H1 (cell line): ENCODE results near the gene MINDY1. TPM values are rescaled to one million over a fixed set of nuclear protein-coding genes. Genes with fewer than 3 reads are reported as not detected.

Source experiments
- CTCF ChIA-PET: fragments of 300-600 bp; sonication (Branson Sonifier 250); formaldehyde crosslinking; loops from one replicate; lab custom pipeline; 2021; ENCODE audit not compliant: partially characterized antibody; lab: Charles Lee
- POLR2A ChIA-PET: fragments of 300-600 bp; sonication (Branson Sonifier 250); formaldehyde crosslinking; loops from one replicate; lab custom pipeline; 2021; ENCODE audit warnings: inconsistent platforms; ENCODE audit not compliant: partially characterized antibody; lab: Charles Lee
- DNase-seq, 2 experiments: peaks; one replicate each; pipeline versions ENCODE4 v3.0.0 to v3.0.0-alpha.2; 2010 to 2022; ENCODE audit warnings: low spot score in 2 of 2, low read depth in 1 of 2, mixed read lengths in 1 of 2
- FAIRE-seq: peaks from 2 replicates; lab custom pipeline; 2011; peaks lifted over from hg19 to GRCh38; lab: Jason Lieb, UNC
- H2AFZ ChIP-seq: 2 replicates; pipeline ENCODE4 v1.8.1; 2012; ENCODE audit warnings: low read length, inconsistent platforms
- H2AK5ac ChIP-seq: 2 replicates; pipeline ENCODE4 v1.6.1; 2013; ENCODE audit warnings: low read depth, low read length
- H2BK120ac ChIP-seq: replicated peaks from 2 replicates; pipeline ENCODE3; 2013; ENCODE audit warnings: low read depth, low read length, inconsistent platforms
- H2BK12ac ChIP-seq: 2 replicates; pipeline ENCODE4 v1.6.1; 2013; ENCODE audit warnings: low read depth, low read length
- H2BK15ac ChIP-seq: 2 replicates; pipeline ENCODE4 v1.6.1; 2013; ENCODE audit warnings: low read length
- H2BK20ac ChIP-seq: 2 replicates; pipeline ENCODE4 v1.6.1; 2013; ENCODE audit warnings: low read length
- H2BK5ac ChIP-seq: 2 replicates; pipeline ENCODE4 v1.6.1; 2013; ENCODE audit warnings: low read depth, low read length
- H3K14ac ChIP-seq: 2 replicates; pipeline ENCODE4 v1.6.1; 2013; ENCODE audit warnings: inconsistent platforms; ENCODE audit not compliant: insufficient read length
- H3K18ac ChIP-seq: 2 replicates; pipeline ENCODE4 v1.6.1; 2013; ENCODE audit warnings: low read length; ENCODE audit errors: extremely low read depth
- H3K23ac ChIP-seq: 2 replicates; pipeline ENCODE4 v1.6.1; 2013; ENCODE audit warnings: inconsistent platforms; ENCODE audit not compliant: insufficient read length
- H3K23me2 ChIP-seq: 2 replicates; pipeline ENCODE4 v1.6.1; 2013; ENCODE audit warnings: low read depth, low read length
- H3K27ac ChIP-seq: 2 replicates; pipeline ENCODE4 v1.6.1; 2011; ENCODE audit warnings: low read depth, low read length, inconsistent platforms
- H3K27me3 ChIP-seq, 4 experiments: replicated peaks in 1 of 4; 1 replicate in 1 of 4; 2 replicates in 3 of 4; pipeline versions ENCODE4 v1.6.1 to v1.8.1; 2011 to 2013; ENCODE audit warnings: low read length in 3 of 4, mild to moderate bottlenecking in 3 of 4, inconsistent platforms in 2 of 4, mixed read lengths in 2 of 4, moderate library complexity in 1 of 4; ENCODE audit not compliant: control insufficient read depth in 3 of 4, insufficient read depth in 3 of 4; ENCODE audit errors: extremely low read depth in 1 of 4
- H3K36me3 ChIP-seq, 4 experiments: 2 replicates each; pipeline versions ENCODE4 v1.6.1 to v1.8.1; 2011 to 2013; ENCODE audit warnings: mild to moderate bottlenecking in 4 of 4, low read length in 3 of 4, moderate library complexity in 2 of 4, control low read depth in 1 of 4, inconsistent platforms in 1 of 4; ENCODE audit not compliant: insufficient read depth in 4 of 4, control insufficient read depth in 2 of 4
- H3K4ac ChIP-seq: replicated peaks from 2 replicates; pipeline ENCODE3; 2013; ENCODE audit warnings: low read length, low read depth, mixed read lengths, inconsistent platforms; ENCODE audit not compliant: insufficient read length
- H3K4me1 ChIP-seq, 4 experiments: replicated peaks in 1 of 4; 1 replicate in 1 of 4; 2 replicates in 3 of 4; pipeline versions ENCODE4 v1.6.1 to v1.8.1; 2011 to 2013; ENCODE audit warnings: low read length in 3 of 4, inconsistent platforms in 2 of 4, mixed read lengths in 1 of 4; ENCODE audit not compliant: insufficient read depth in 4 of 4, control insufficient read depth in 3 of 4
- H3K4me2 ChIP-seq, 2 experiments: 2 replicates each; pipeline versions ENCODE4 v1.6.1 to v1.8.1; 2011 to 2013; ENCODE audit warnings: low read depth in 2 of 2, low read length in 2 of 2, control low read depth in 1 of 2, inconsistent platforms in 1 of 2, mild to moderate bottlenecking in 1 of 2; ENCODE audit not compliant: insufficient read depth in 1 of 2
- H3K4me3 ChIP-seq, 4 experiments: fragments of 200-600, 300-600 bp in 1 of 4; sonication (generic), shearing (Covaris generic), sonication (Bioruptor Twin) in 1 of 4; 2 replicates each; pipeline versions ENCODE4 v1.5.1 to v1.8.1; 2011 to 2016; ENCODE audit warnings: low read length in 4 of 4, low read depth in 3 of 4, control low read depth in 2 of 4, inconsistent platforms in 2 of 4, mild to moderate bottlenecking in 2 of 4, mixed read lengths in 1 of 4, moderate library complexity in 1 of 4; ENCODE audit not compliant: insufficient read depth in 2 of 4; ENCODE audit errors: extremely low read depth in 1 of 4
- H3K56ac ChIP-seq: replicated peaks from 2 replicates; pipeline ENCODE3; 2013; ENCODE audit warnings: low read depth, mild to moderate bottlenecking, mixed read lengths, low read length, inconsistent platforms; ENCODE audit not compliant: insufficient read length
- H3K79me1 ChIP-seq: 2 replicates; pipeline ENCODE4 v1.6.1; 2013; ENCODE audit warnings: low read depth, low read length, control low read depth
- H3K79me2 ChIP-seq, 2 experiments: 2 replicates each; pipeline versions ENCODE4 v1.6.1 to v1.8.1; 2012 to 2013; ENCODE audit warnings: low read length in 2 of 2, mild to moderate bottlenecking in 2 of 2, inconsistent platforms in 1 of 2; ENCODE audit not compliant: insufficient read depth in 2 of 2, control insufficient read depth in 1 of 2
- H3K9ac ChIP-seq, 4 experiments: replicated peaks in 1 of 4; 1 replicate in 1 of 4; 2 replicates in 3 of 4; pipeline versions ENCODE4 v1.6.1 to v1.8.1; 2011 to 2013; ENCODE audit warnings: low read depth in 3 of 4, low read length in 3 of 4, control low read depth in 2 of 4, mild to moderate bottlenecking in 2 of 4, moderate library complexity in 2 of 4, inconsistent platforms in 1 of 4; ENCODE audit errors: extremely low read depth in 1 of 4
- H3K9me3 ChIP-seq, 2 experiments: 2 replicates each; pipeline versions ENCODE4 v1.6.1 to v1.8.1; 2012 to 2013; ENCODE audit warnings: mild to moderate bottlenecking in 2 of 2, moderate library complexity in 2 of 2, control low read depth in 1 of 2, inconsistent platforms in 1 of 2, low read depth in 1 of 2, low read length in 1 of 2, mixed read lengths in 1 of 2; ENCODE audit not compliant: insufficient read depth in 2 of 2
- H4K20me1 ChIP-seq, 2 experiments: replicated peaks in 1 of 2; 2 replicates each; pipeline versions ENCODE3 to v1.8.1; 2011 to 2013; ENCODE audit warnings: inconsistent platforms in 2 of 2, low read length in 2 of 2, mild to moderate bottlenecking in 1 of 2; ENCODE audit not compliant: insufficient read depth in 2 of 2, control insufficient read depth in 1 of 2
- H4K5ac ChIP-seq: 2 replicates; pipeline ENCODE4 v1.6.1; 2013; ENCODE audit warnings: low read length, low read depth, mixed read lengths, inconsistent platforms; ENCODE audit not compliant: insufficient read length
- H4K8ac ChIP-seq: 2 replicates; pipeline ENCODE4 v1.8.0; 2013; ENCODE audit warnings: mild to moderate bottlenecking, moderate library complexity, low read length, inconsistent platforms; ENCODE audit not compliant: insufficient read depth; ENCODE audit errors: extremely low read depth
- H4K91ac ChIP-seq: replicated peaks from 2 replicates; pipeline ENCODE3; 2013; ENCODE audit warnings: low read length, mixed read lengths, inconsistent platforms; ENCODE audit not compliant: insufficient read length
- ATF3 ChIP-seq: IDR thresholded peaks from 2 replicates; pipeline ENCODE4 v1.6.1; 2011; ENCODE audit warnings: low read depth, mild to moderate bottlenecking, low read length; ENCODE audit not compliant: insufficient read depth
- CEBPB ChIP-seq: IDR thresholded peaks from 2 replicates; pipeline ENCODE4 v1.6.1; 2012; ENCODE audit warnings: low read depth, low read length
- NRF1 ChIP-seq: IDR thresholded peaks from 2 replicates; pipeline ENCODE4 v1.6.1; 2011; ENCODE audit warnings: mild to moderate bottlenecking, low read depth, low read length, improper control_type of control experiment
- POLR2AphosphoS5 ChIP-seq: IDR thresholded peaks from 2 replicates; pipeline ENCODE4 v1.6.1; 2011; ENCODE audit warnings: low read depth, low read length
- SIN3A ChIP-seq, 2 experiments: IDR thresholded peaks in 1 of 2; conservative IDR thresholded peaks in 1 of 2; 2 replicates each; pipeline ENCODE4 v1.6.1; 2011 to 2012; ENCODE audit warnings: low read length in 2 of 2, improper control_type of control experiment in 1 of 2, low read depth in 1 of 2, mild to moderate bottlenecking in 1 of 2
- TBP ChIP-seq: IDR thresholded peaks from 2 replicates; pipeline ENCODE4 v1.6.1; 2011; ENCODE audit warnings: low read depth, low read length, improper control_type of control experiment
- TEAD4 ChIP-seq: IDR thresholded peaks from 2 replicates; pipeline ENCODE4 v1.6.1; 2012; ENCODE audit warnings: low read depth, low read length, inconsistent platforms, mixed read lengths
- USF2 ChIP-seq: IDR thresholded peaks from 2 replicates; pipeline ENCODE4 v1.6.1; 2011; ENCODE audit warnings: low read length, improper control_type of control experiment
- WGBS, 2 experiments: shearing (Covaris generic) in 1 of 2; methylation state at CpG; one replicate each; pipeline versions ENCODE4 v1.1.6 to v1.1.7; 2013 to 2015; ENCODE audit warnings: low lambda C conversion rate in 2 of 2, mixed read lengths in 2 of 2, inconsistent platforms in 1 of 2, low coverage in 1 of 2, missing lambda C conversion rate in 1 of 2; ENCODE audit not compliant: insufficient replicate concordance in 2 of 2, insufficient coverage in 1 of 2, insufficient read length in 1 of 2; ENCODE audit errors: extremely low coverage in 1 of 2, missing lambda C conversion rate in 1 of 2; 5-methylcytosine and 5-hydroxymethylcytosine counted together
- polyA plus RNA-seq, 7 experiments: library from polyadenylated mRNA; depleted of rRNA in 3 of 7; stranded (reverse) in 5 of 7; unstranded in 2 of 7; fragments of >200 nt in 5 of 7; fragments of 200-250 nt in 2 of 7; gene quantifications; 1 replicate in 5 of 7; 2 replicates in 1 of 7; 4 replicates in 1 of 7; pipeline versions ENCODE4 v1.2.1 to v1.2.3, GENCODE V29; 2011 to 2013; ENCODE audit warnings: missing spikeins in 2 of 7, mixed read lengths in 2 of 7
- total RNA-seq: library from RNA; stranded (reverse); fragmentation: NEBNext Ultra II Directional; extraction: Animal tissue kit (Norgen Biotek cat#: 25700); gene quantifications from 2 replicates; pipeline ENCODE4 v1.2.1, GENCODE V29; 2021
- TF ChIP-seq, protein P1 (sequence below): IDR thresholded peaks from 2 replicates; pipeline ENCODE4 v1.6.1; 2012; ENCODE audit warnings: inconsistent platforms

Gene MINDY1
- total and polyA plus RNA-seq, 2 of the 8 experiments (the other 6 are each of a cell fraction or from before 2014, with no cell fraction given): 10.3 to 11.4 TPM

GRCh38 chr1:150981177-150981804 lies 25.4 kb downstream of the MINDY1 start:
- DNase-seq (peak; percentile 60 to 82), FAIRE-seq (peak; percentile 66)
- no peak overlapping the region for H3K4ac ChIP-seq
- ChIA-PET POLR2A (interaction anchor here (0.6 to 11.3 kb wide), 24 partner anchors 9 to 724 kb away, joined by 3 to 133 read pairs (median 4); partner anchors contain the start of genes C1orf56, CA14, CERS2 and ENSA), CTCF (interaction anchor here (0.8 to 14.5 kb wide), 15 partner anchors 9 to 137 kb away, joined by 3 to 183 read pairs (median 5); partner anchors contain the start of gene MINDY1)
- WGBS, 2 experiments: 27% methylated on average over 6 of the region's 6 CpGs; no CpG with 5 or more reads in 1 of the 2 experiments
- H2AFZ ChIP-seq: peak overlapping the region; percentile 54
- peak overlapping the region; percentile 54 to 59 for H3K4me2 ChIP-seq
- H4K5ac ChIP-seq: peak overlapping the region; percentile 63
- H3K18ac ChIP-seq: peak overlapping the region; percentile 89
- no peaks in the 10 kb centered on the region for H4K20me1 ChIP-seq
- no peak overlapping the region for H3K23ac ChIP-seq
- no peak overlapping the region; the same call in 1 of the 2 replicates for H2AK5ac ChIP-seq
- peak overlapping the region in 2 of 4 experiments; percentile 4 to 24; a peak in 2 of 7 replicates for H3K9ac ChIP-seq
- no peak overlapping the region for H4K8ac ChIP-seq
- no peaks in the 10 kb centered on the region for H3K79me2 ChIP-seq
- H3K56ac ChIP-seq: no peak overlapping the region
- peak overlapping the region; percentile 38; the same call in 1 of the 2 replicates for H2BK20ac ChIP-seq
- no peaks in the 10 kb centered on the region for H3K36me3 ChIP-seq
- peak overlapping the region; percentile 83 for H4K91ac ChIP-seq
- peak overlapping the region; percentile 90 for H2BK5ac ChIP-seq
- no peaks in the 10 kb centered on the region; the same call in 1 of the 2 replicates for H3K79me1 ChIP-seq
- H3K14ac ChIP-seq: no peak overlapping the region
- no peaks in the 10 kb centered on the region; the same call in none of the 2 replicates for H3K23me2 ChIP-seq
- peak overlapping the region in 3 of 4 experiments; percentile 10 to 37 (median 21); a peak in 4 of 8 replicates for H3K4me3 ChIP-seq
- peak overlapping the region; percentile 70 for H3K27ac ChIP-seq
- H3K4me1 ChIP-seq: peaks cover 4 to 38% (median 27%) of the 10 kb centered on the region in 4 experiments
- H2BK120ac ChIP-seq: no peak overlapping the region
- no peaks in the 10 kb centered on the region; a peak in 1 of 7 replicates for H3K27me3 ChIP-seq
- H2BK15ac ChIP-seq: peak overlapping the region; percentile 20; the same call in 1 of the 2 replicates
- H2BK12ac ChIP-seq: peak overlapping the region; percentile 95; the same call in 1 of the 2 replicates
- H3K9me3 ChIP-seq: no peaks in the 10 kb centered on the region
- peak; percentile 74 for TF ChIP-seq TBP
- TF ChIP-seq CEBPB: peak; percentile 87
- TF ChIP-seq, protein P1, sequence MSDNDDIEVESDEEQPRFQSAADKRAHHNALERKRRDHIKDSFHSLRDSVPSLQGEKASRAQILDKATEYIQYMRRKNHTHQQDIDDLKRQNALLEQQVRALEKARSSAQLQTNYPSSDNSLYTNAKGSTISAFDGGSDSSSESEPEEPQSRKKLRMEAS: no peak
- TF ChIP-seq USF2: no peak
- no peak for TF ChIP-seq NRF1
- TF ChIP-seq ATF3: 0 out of 2 replicates have a peak, but pooled peaks have one; percentile 20
- TF ChIP-seq SIN3A (conservative IDR thresholded peaks at IDR 0.05 in 1 of 2, IDR thresholded peaks at IDR 0.05 in 1 of 2; ENCODE audit: low read depth in 1 of 2, low read length in 2 of 2): 0 out of 4 replicates have a peak, but pooled peaks of 1 of the 2 experiments have one; percentile 24
- peak; percentile 77; the same call in 1 of the 2 replicates for TF ChIP-seq POLR2AphosphoS5
- peak; percentile 39; the same call in 1 of the 2 replicates for TF ChIP-seq TEAD4
